HCT116 (cell line): Measurements from ENCODE around the gene ENGASE. TPM values are rescaled to one million over a fixed set of nuclear protein-coding genes. Genes with fewer than 3 reads are reported as not detected.

Source experiments
- ATAC-seq: fragments of 200-7000 bp; cut with Tn5 transposase; 2 replicates; pipeline ENCODE4 v1.9.1; 2020; ENCODE audit warnings: mild to moderate bottlenecking, moderate library complexity
- BruUV-seq: library from RNA; stranded (reverse); fragments of 400-500 nt; replicated peaks from 2 replicates; lab custom pipeline; 2021; lab: Mats Ljungman, UMichigan
- CTCF ChIA-PET: fragments of 300-600 bp; sonication (Branson Sonifier 250); formaldehyde crosslinking; loops from one replicate; lab custom pipeline; 2021; ENCODE audit warnings: antibody characterized with exemption; lab: Charles Lee
- POLR2A ChIA-PET: fragments of 300-600, 350-600 bp; sonication (Branson Sonifier 250); formaldehyde crosslinking; loops from one replicate; lab custom pipeline; 2021; ENCODE audit warnings: antibody characterized with exemption; lab: Charles Lee
- RAD21 ChIA-PET, 2 experiments: fragments of 300-600 bp; sonication (Branson Sonifier 250); formaldehyde crosslinking; loops; one replicate each; lab custom pipeline; 2023; ENCODE audit warnings: low total read pairs in 2 of 2; ENCODE audit not compliant: uncharacterized antibody in 2 of 2, unreplicated experiment in 2 of 2, low non-redundant PET in 1 of 2; lab: Charles Lee
- DNase-seq: peaks from one replicate; pipeline ENCODE4 v3.0.0-alpha.2; 2010; ENCODE audit warnings: low read depth, low spot score
- H2AFZ ChIP-seq: fragments of 200-600 bp; shearing (Covaris generic), sonication (generic); 2 replicates; pipeline ENCODE4 v1.6.1; 2017; ENCODE audit warnings: low read depth, mixed run types, mixed read lengths, antibody characterized with exemption, low read length; ENCODE audit not compliant: poor library complexity, severe bottlenecking
- H3K27ac ChIP-seq: 2 replicates; pipeline ENCODE4 v1.5.1; 2012; ENCODE audit warnings: low read depth, low read length
- H3K27me3 ChIP-seq: fragments of 200-600 bp; sonication (generic); 2 replicates; pipeline ENCODE4 v1.6.1; 2016; ENCODE audit warnings: mixed run types, low read length, mixed read lengths; ENCODE audit not compliant: insufficient read depth
- H3K36me3 ChIP-seq, 2 experiments: fragments of 200-500 bp in 1 of 2; fragments of 200-600 bp in 1 of 2; sonication (Bioruptor generic) in 1 of 2; sonication (generic) in 1 of 2; 2 replicates each; pipeline versions ENCODE4 v1.5.1 to v1.6.1; 2014 to 2016; ENCODE audit warnings: low read length in 2 of 2, inconsistent platforms in 1 of 2, mixed read lengths in 1 of 2, mixed run types in 1 of 2; ENCODE audit not compliant: insufficient read depth in 2 of 2, control insufficient read depth in 1 of 2
- H3K4me1 ChIP-seq, 2 experiments: fragments of 200-600 bp in 1 of 2; sonication (generic) in 1 of 2; 2 replicates each; pipeline versions ENCODE4 v1.5.1 to v1.6.1; 2012 to 2017; ENCODE audit warnings: low read length in 2 of 2, inconsistent platforms in 1 of 2, mild to moderate bottlenecking in 1 of 2, mixed read lengths in 1 of 2, mixed run types in 1 of 2, moderate library complexity in 1 of 2; ENCODE audit not compliant: insufficient read depth in 2 of 2, control insufficient read depth in 1 of 2
- H3K4me2 ChIP-seq: fragments of 200-600 bp; sonication (generic); 2 replicates; pipeline ENCODE4 v1.6.1; 2017; ENCODE audit warnings: mixed run types, low read length, mixed read lengths
- H3K4me3 ChIP-seq, 2 experiments: fragments of 200-600 bp in 1 of 2; sonication (generic) in 1 of 2; replicated peaks in 1 of 2; 2 replicates each; pipeline ENCODE4 v1.5.1; 2011 to 2016; ENCODE audit warnings: low read length in 2 of 2, control low read depth in 1 of 2, low read depth in 1 of 2, mild to moderate bottlenecking in 1 of 2, mixed read lengths in 1 of 2, mixed run types in 1 of 2
- H3K79me2 ChIP-seq: fragments of 200-600 bp; sonication (generic); 2 replicates; pipeline ENCODE4 v1.6.1; 2017; ENCODE audit warnings: mild to moderate bottlenecking, mixed run types, low read length, moderate library complexity, mixed read lengths; ENCODE audit not compliant: insufficient read depth
- H3K9ac ChIP-seq: fragments of 200-600 bp; sonication (generic); 2 replicates; pipeline ENCODE4 v1.6.1; 2016; ENCODE audit warnings: low read length, mixed read lengths
- H3K9me2 ChIP-seq: fragments of 200-600 bp; sonication (generic), shearing (Covaris generic); 2 replicates; pipeline ENCODE4 v1.6.1; 2017; ENCODE audit warnings: mixed run types, mild to moderate bottlenecking, moderate library complexity; ENCODE audit not compliant: insufficient read depth
- H3K9me3 ChIP-seq, 2 experiments: fragments of 200-500 bp in 1 of 2; fragments of 200-600 bp in 1 of 2; sonication (Bioruptor generic) in 1 of 2; sonication (generic) in 1 of 2; 2 replicates each; pipeline ENCODE4 v1.6.1; 2014 to 2017; ENCODE audit warnings: low read length in 2 of 2, mixed read lengths in 2 of 2, inconsistent platforms in 1 of 2, low read depth in 1 of 2, mild to moderate bottlenecking in 1 of 2, mixed run types in 1 of 2, moderate library complexity in 1 of 2; ENCODE audit not compliant: control insufficient read depth in 1 of 2, insufficient read depth in 1 of 2
- H4K20me1 ChIP-seq: fragments of 200-600 bp; sonication (generic), shearing (Covaris generic); 2 replicates; pipeline ENCODE4 v1.6.1; 2017; ENCODE audit warnings: mixed run types, mild to moderate bottlenecking, moderate library complexity; ENCODE audit not compliant: insufficient read depth
- CBX3 ChIP-seq: IDR thresholded peaks from 2 replicates; pipeline ENCODE4 v1.6.1; 2012; ENCODE audit warnings: low read depth
- CEBPB ChIP-seq: IDR thresholded peaks from 2 replicates; pipeline ENCODE4 v1.6.1; 2012; ENCODE audit warnings: low read depth
- CTCF ChIP-seq, 3 experiments: fragments of 200-600 bp in 1 of 3; sonication (generic) in 1 of 3; IDR thresholded peaks in 2 of 3; conservative IDR thresholded peaks in 1 of 3; 2 replicates each; pipeline ENCODE4 v1.5.1; 2012 to 2017; ENCODE audit warnings: low read depth in 2 of 3, low read length in 2 of 3, antibody characterized with exemption in 1 of 3, borderline replicate concordance in 1 of 3, control low read depth in 1 of 3, mild to moderate bottlenecking in 1 of 3, mixed read lengths in 1 of 3, mixed run types in 1 of 3, moderate library complexity in 1 of 3; ENCODE audit not compliant: insufficient read depth in 1 of 3
- EGR1 ChIP-seq: IDR thresholded peaks from 2 replicates; pipeline ENCODE4 v1.6.1; 2012; ENCODE audit warnings: low read depth
- EZH2 ChIP-seq: fragments of 200-600 bp; sonication (generic); IDR thresholded peaks from 2 replicates; pipeline ENCODE4 v1.6.1; 2017; ENCODE audit warnings: antibody characterized with exemption, mixed run types
- EZH2phosphoT487 ChIP-seq: fragments of 200-600 bp; IDR thresholded peaks from 2 replicates; pipeline ENCODE4 v1.6.1; 2018; ENCODE audit warnings: antibody characterized with exemption, borderline replicate concordance
- FOSL1 ChIP-seq: IDR thresholded peaks from 2 replicates; pipeline ENCODE4 v1.6.1; 2012; ENCODE audit warnings: low read depth
- JUND ChIP-seq: IDR thresholded peaks from 2 replicates; pipeline ENCODE4 v1.6.1; 2012
- POLR2A ChIP-seq: IDR thresholded peaks from 2 replicates; pipeline ENCODE4 v1.7.0; 2011; ENCODE audit warnings: borderline replicate concordance; ENCODE audit not compliant: insufficient read depth, insufficient read length; ENCODE audit errors: extremely low read depth
- POLR2AphosphoS5 ChIP-seq: IDR thresholded peaks from 2 replicates; pipeline ENCODE4 v1.6.1; 2011; ENCODE audit warnings: mild to moderate bottlenecking, low read depth, low read length, moderate library complexity
- REST ChIP-seq: IDR thresholded peaks from 2 replicates; pipeline ENCODE4 v1.6.1; 2012; ENCODE audit warnings: low read depth
- SP1 ChIP-seq: IDR thresholded peaks from 2 replicates; pipeline ENCODE4 v1.6.1; 2012; ENCODE audit warnings: low read depth
- TCF7L2 ChIP-seq: IDR thresholded peaks from 2 replicates; pipeline ENCODE4 v1.7.0; 2011; ENCODE audit warnings: borderline replicate concordance, inconsistent platforms; ENCODE audit not compliant: insufficient read depth, insufficient read length; ENCODE audit errors: extremely low read depth
- YY1 ChIP-seq: IDR thresholded peaks from 2 replicates; pipeline ENCODE4 v1.6.1; 2011; ENCODE audit warnings: low read length, low read depth, moderate library complexity, mild to moderate bottlenecking; ENCODE audit not compliant: insufficient replicate concordance; ENCODE audit errors: extremely low read depth
- ZBTB33 ChIP-seq: IDR thresholded peaks from 2 replicates; pipeline ENCODE4 v1.6.1; 2011; ENCODE audit warnings: mild to moderate bottlenecking, low read length, moderate library complexity; ENCODE audit not compliant: insufficient replicate concordance; ENCODE audit errors: extremely low read depth
- ZFX ChIP-seq: fragments of 450-650 bp; IDR thresholded peaks from 2 replicates; pipeline ENCODE4 v1.6.1; 2017
- ZNF274 ChIP-seq: fragments of 200-500 bp; sonication (Bioruptor generic); IDR thresholded peaks from 2 replicates; pipeline ENCODE4 v1.6.1; 2014; ENCODE audit warnings: mild to moderate bottlenecking, low read depth, low read length, inconsistent platforms
- intact Hi-C: fragments of 100-400 bp; cut with micrococcal nuclease; formaldehyde crosslinking; loops from 2 replicates; pipeline ENCODE4 v1.10.0; 2022
- total RNA-seq: library from RNA; stranded (reverse); gene quantifications from one replicate; pipeline ENCODE4 v1.2.1, GENCODE V29; 2021; ENCODE audit not compliant: unreplicated experiment

ENGASE gene
- total RNA-seq, 1 experiment from 2014 or later = 54.2 TPM

DNA sequence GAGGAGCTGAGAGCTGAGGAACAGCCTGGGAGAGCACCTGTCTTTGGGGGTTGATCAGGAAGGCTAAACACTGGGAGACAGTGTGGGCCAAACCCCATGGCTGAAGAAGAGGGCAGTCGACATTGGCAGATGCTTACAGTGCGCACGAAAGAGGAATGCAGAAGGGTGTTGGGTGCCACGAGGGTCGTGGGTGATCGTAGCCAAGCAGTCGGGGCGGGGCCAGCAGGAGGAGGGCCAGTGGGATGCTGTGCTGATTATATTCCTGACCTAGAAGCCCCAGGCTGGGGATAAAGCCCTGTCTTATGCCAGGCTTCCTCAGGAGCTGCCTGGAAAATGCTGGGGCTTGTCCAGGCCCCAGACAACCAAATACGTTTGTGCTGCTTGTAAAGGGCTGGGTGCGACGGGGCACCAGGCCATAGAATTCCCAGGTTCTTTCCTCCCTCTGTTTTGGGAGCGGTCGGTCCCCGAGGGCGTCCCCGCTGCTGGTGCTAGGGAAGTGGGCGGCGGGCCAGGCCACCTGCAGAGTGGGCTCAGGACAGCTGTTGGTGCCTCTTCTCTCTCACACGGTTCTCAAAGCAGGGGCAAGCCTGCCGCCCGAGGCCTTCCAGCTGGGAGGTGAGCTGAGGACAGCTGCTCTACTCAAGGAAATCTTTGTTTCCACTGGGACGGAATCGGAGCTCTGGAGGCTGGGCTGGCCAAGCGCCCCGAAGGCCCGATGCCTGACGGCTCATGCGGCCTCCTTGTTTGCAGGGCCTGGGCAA lies 40.7 kb upstream of the ENGASE start:
- ChIA-PET POLR2A (no interaction called here), RAD21 (no interaction called here), CTCF (interaction anchor here (1.4 to 2.2 kb wide), 2 partner anchors 8 to 12 kb away, joined by 6 to 10 read pairs; no protein-coding TSS in a partner anchor)
- intact Hi-C loops = no loop called here
- H3K4me3 ChIP-seq = no peak overlapping the region
- H3K9me2 ChIP-seq = no peaks in the 10 kb centered on the region
- ATAC-seq (no peak), DNase-seq (no peak)
- no TSS peak for BruUV-seq
- H3K79me2 ChIP-seq = no peaks in the 10 kb centered on the region
- no peak overlapping the region for H3K9ac ChIP-seq
- H4K20me1 ChIP-seq = no peaks in the 10 kb centered on the region
- H3K4me2 ChIP-seq = no peak overlapping the region
- H3K27ac ChIP-seq = no peak overlapping the region
- no peaks in the 10 kb centered on the region for H3K9me3 ChIP-seq
- no peak for TF ChIP-seq POLR2A
- TF ChIP-seq FOSL1 = no peak
- TF ChIP-seq ZBTB33 = no peak
- TF ChIP-seq POLR2AphosphoS5 = no peak
- no peak for TF ChIP-seq YY1
- TF ChIP-seq CEBPB = no peak
- no peak for TF ChIP-seq REST
- no peak for TF ChIP-seq EZH2
- no peak for TF ChIP-seq CBX3
- no peak for TF ChIP-seq JUND
- TF ChIP-seq SP1 = no peak
- no peak for TF ChIP-seq CTCF (IDR thresholded peaks at IDR 0.05 in 2 of 3, conservative IDR thresholded peaks at IDR 0.05 in 1 of 3; ENCODE audit: borderline replicate concordance in 1 of 3, insufficient read depth in 1 of 3, low read depth in 2 of 3, low read length in 2 of 3)
- TF ChIP-seq ZFX = no peak
- no peak for TF ChIP-seq EGR1
- no peak for TF ChIP-seq TCF7L2
- no peak for TF ChIP-seq EZH2phosphoT487
- TF ChIP-seq ZNF274 = no peak
- peaks cover 2 to 8% of the 10 kb centered on the region in 2 experiments; a peak in 3 of 4 replicates for H3K4me1 ChIP-seq
- no peaks in the 10 kb centered on the region for H3K36me3 ChIP-seq
- no peak overlapping the region for H2AFZ ChIP-seq
- H3K27me3 ChIP-seq = no peaks in the 10 kb centered on the region
